WTC11 (cell line): Measurements from ENCODE around the gene CNOT3. TPM values are rescaled to one million over a fixed set of nuclear protein-coding genes. Genes with fewer than 3 reads are reported as not detected.

Experiments
- ATAC-seq: fragments of 200-7000 bp; cut with Tn5 transposase; 2 replicates; pipeline ENCODE4 v1.10.0; 2021; ENCODE audit warnings: mild to moderate bottlenecking, moderate library complexity
- CTCF ChIA-PET: fragments of 300-600 bp; sonication (Branson Sonifier 250); formaldehyde crosslinking; loops from one replicate; lab custom pipeline; 2021; ENCODE audit warnings: antibody characterized with exemption; lab: Charles Lee
- POLR2A ChIA-PET: fragments of 350-600 bp; sonication (Branson Sonifier 250); formaldehyde crosslinking; loops from one replicate; lab custom pipeline; 2021; ENCODE audit warnings: antibody characterized with exemption; lab: Charles Lee
- DNase-seq: peaks from one replicate; pipeline ENCODE4 v3.0.0; 2021; ENCODE audit warnings: low spot score
- H3K27ac Mint-ChIP-seq: 2 replicates; pipeline ENCODE4 v1.8.0; 2021; ENCODE audit warnings: mixed read lengths
- H3K27me3 Mint-ChIP-seq: 2 replicates; pipeline ENCODE4 v1.8.0; 2021; ENCODE audit warnings: low read depth, mild to moderate bottlenecking, moderate library complexity, mixed read lengths
- H3K36me3 Mint-ChIP-seq: 2 replicates; pipeline ENCODE4 v1.8.0; 2021; ENCODE audit warnings: mixed read lengths
- H3K4me1 Mint-ChIP-seq: 2 replicates; pipeline ENCODE4 v1.8.0; 2022; ENCODE audit warnings: mixed read lengths
- H3K4me3 Mint-ChIP-seq: 2 replicates; pipeline ENCODE4 v1.8.0; 2021; ENCODE audit warnings: mild to moderate bottlenecking, moderate library complexity, mixed read lengths
- H3K9me3 Mint-ChIP-seq: 2 replicates; pipeline ENCODE4 v1.8.0; 2021; ENCODE audit warnings: mixed read lengths
- ARID4B ChIP-seq: sonication (generic); formaldehyde crosslinking; IDR thresholded peaks from 2 replicates; pipeline ENCODE4 v1.8.0; 2023; ENCODE audit warnings: missing genetic modification reagents, mild to moderate bottlenecking, borderline replicate concordance
- ATF6 ChIP-seq: sonication (generic); formaldehyde crosslinking; IDR thresholded peaks from 2 replicates; pipeline ENCODE4 v1.8.1; 2023; ENCODE audit warnings: mild to moderate bottlenecking, missing genetic modification reagents
- E2F5 ChIP-seq: sonication (generic); formaldehyde crosslinking; IDR thresholded peaks from 2 replicates; pipeline ENCODE4 v1.8.1; 2022; ENCODE audit warnings: mild to moderate bottlenecking, moderate library complexity, missing genetic modification reagents
- EMX1 ChIP-seq: fragments of 250-450 bp; sonication (Bioruptor Pico); IDR thresholded peaks from 2 replicates; pipeline ENCODE4 v1.8.0; 2021; ENCODE audit warnings: mild to moderate bottlenecking
- ESRRA ChIP-seq: sonication (generic); formaldehyde crosslinking; IDR thresholded peaks from 2 replicates; pipeline ENCODE4 v1.8.1; 2022; ENCODE audit warnings: mild to moderate bottlenecking, missing genetic modification reagents, borderline replicate concordance
- FOXJ3 ChIP-seq: sonication (generic); formaldehyde crosslinking; IDR thresholded peaks from 2 replicates; pipeline ENCODE4 v1.9.0; 2021; ENCODE audit warnings: missing genetic modification reagents, mild to moderate bottlenecking, borderline replicate concordance
- FOXK1 ChIP-seq: sonication (generic); formaldehyde crosslinking; IDR thresholded peaks from 2 replicates; pipeline ENCODE4 v1.8.0; 2022; ENCODE audit warnings: mild to moderate bottlenecking, moderate library complexity, missing genetic modification reagents
- IRF2 ChIP-seq: sonication (generic); formaldehyde crosslinking; IDR thresholded peaks from 2 replicates; pipeline ENCODE4 v1.8.0; 2022; ENCODE audit warnings: low read depth, missing genetic modification reagents, borderline replicate concordance
- JAZF1 ChIP-seq: fragments of 250-450 bp; sonication (Bioruptor Pico); IDR thresholded peaks from 2 replicates; pipeline ENCODE4 v1.9.0; 2021; ENCODE audit warnings: moderate library complexity, mild to moderate bottlenecking, inconsistent platforms
- MAX ChIP-seq: sonication (generic); formaldehyde crosslinking; IDR thresholded peaks from 2 replicates; pipeline ENCODE4 v1.8.0; 2022; ENCODE audit warnings: mild to moderate bottlenecking, missing genetic modification reagents
- NR1H2 ChIP-seq: sonication (generic); formaldehyde crosslinking; IDR thresholded peaks from 2 replicates; pipeline ENCODE4 v1.9.0; 2021; ENCODE audit warnings: mild to moderate bottlenecking, moderate library complexity, missing genetic modification reagents
- NR3C1 ChIP-seq: sonication (generic); formaldehyde crosslinking; conservative IDR thresholded peaks from 2 replicates; pipeline ENCODE4 v1.8.1; 2023; ENCODE audit warnings: low read depth, mild to moderate bottlenecking, missing genetic modification reagents
- PRRX2 ChIP-seq: fragments of 250-450 bp; sonication (Bioruptor Pico); IDR thresholded peaks from 2 replicates; pipeline ENCODE4 v1.8.0; 2021; ENCODE audit warnings: mild to moderate bottlenecking
- RELA ChIP-seq: sonication (generic); formaldehyde crosslinking; IDR thresholded peaks from 2 replicates; pipeline ENCODE4 v1.8.1; 2022; ENCODE audit warnings: missing genetic modification reagents, mild to moderate bottlenecking, borderline replicate concordance
- SMAD4 ChIP-seq: sonication (generic); formaldehyde crosslinking; IDR thresholded peaks from 2 replicates; pipeline ENCODE4 v1.8.0; 2022; ENCODE audit warnings: mild to moderate bottlenecking, missing genetic modification reagents
- SP1 ChIP-seq: sonication (generic); formaldehyde crosslinking; conservative IDR thresholded peaks from 2 replicates; pipeline ENCODE4 v1.8.1; 2022; ENCODE audit warnings: missing genetic modification reagents
- TEAD4 ChIP-seq: sonication (generic); formaldehyde crosslinking; IDR thresholded peaks from 2 replicates; pipeline ENCODE4 v1.8.0; 2022; ENCODE audit warnings: mild to moderate bottlenecking, missing genetic modification reagents
- ZNF263 ChIP-seq: sonication (generic); formaldehyde crosslinking; IDR thresholded peaks from 2 replicates; pipeline ENCODE4 v1.8.1; 2022; ENCODE audit warnings: low read depth, mild to moderate bottlenecking, moderate library complexity, missing genetic modification reagents
- ZNF671 ChIP-seq: fragments of 250-450 bp; sonication (Bioruptor Pico); IDR thresholded peaks from 2 replicates; pipeline ENCODE4 v1.8.0; 2021; ENCODE audit warnings: mild to moderate bottlenecking
- total RNA-seq: library from RNA; stranded (reverse); gene quantifications from 3 replicates; pipeline ENCODE4 v1.2.3, GENCODE V29; 2021
- TF ChIP-seq, protein P1 (sequence below): fragments of 200-600 bp; IDR thresholded peaks from 2 replicates; pipeline ENCODE4 v1.8.0; 2022; ENCODE audit warnings: antibody characterized with exemption
- TF ChIP-seq, protein P2 (sequence below): sonication (generic); formaldehyde crosslinking; IDR thresholded peaks from 2 replicates; pipeline ENCODE4 v1.8.1; 2022; ENCODE audit warnings: mild to moderate bottlenecking, missing genetic modification reagents, moderate library complexity, borderline replicate concordance
- TF ChIP-seq, protein P3 (sequence below): sonication (generic); formaldehyde crosslinking; conservative IDR thresholded peaks from 2 replicates; pipeline ENCODE4 v1.8.1; 2022; ENCODE audit warnings: mild to moderate bottlenecking, missing genetic modification reagents
- TF ChIP-seq, protein P4 (sequence below): sonication (generic); formaldehyde crosslinking; IDR thresholded peaks from 2 replicates; pipeline ENCODE4 v1.8.1; 2022; ENCODE audit warnings: low read depth, mild to moderate bottlenecking, moderate library complexity, missing genetic modification reagents, borderline replicate concordance
- TF ChIP-seq, protein P5 (sequence below): sonication (generic); formaldehyde crosslinking; IDR thresholded peaks from 2 replicates; pipeline ENCODE4 v1.8.0; 2022; ENCODE audit warnings: mild to moderate bottlenecking, missing genetic modification reagents

Gene CNOT3
- total RNA-seq, 1 experiment from 2014 or later = 93.3 TPM

DNA sequence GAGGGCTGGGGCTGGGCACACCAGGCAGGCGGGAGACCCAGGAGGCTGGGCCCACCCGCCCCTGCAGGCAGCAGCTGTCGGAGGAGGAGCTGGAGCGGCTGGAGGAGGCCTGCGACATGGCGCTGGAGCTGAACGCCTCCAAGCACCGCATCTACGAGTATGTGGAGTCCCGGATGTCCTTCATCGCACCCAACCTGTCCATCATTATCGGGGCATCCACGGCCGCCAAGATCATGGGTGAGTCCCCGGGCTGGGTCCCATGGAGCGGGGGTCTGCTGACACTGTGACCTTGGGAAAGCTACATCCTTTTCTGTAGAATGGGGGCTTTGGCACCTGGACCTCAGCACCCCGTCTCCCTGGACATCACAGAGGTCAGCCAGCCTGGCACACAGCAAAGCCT, 13.9 kb upstream of the CNOT3 start (continued):
- TF ChIP-seq, protein P1, sequence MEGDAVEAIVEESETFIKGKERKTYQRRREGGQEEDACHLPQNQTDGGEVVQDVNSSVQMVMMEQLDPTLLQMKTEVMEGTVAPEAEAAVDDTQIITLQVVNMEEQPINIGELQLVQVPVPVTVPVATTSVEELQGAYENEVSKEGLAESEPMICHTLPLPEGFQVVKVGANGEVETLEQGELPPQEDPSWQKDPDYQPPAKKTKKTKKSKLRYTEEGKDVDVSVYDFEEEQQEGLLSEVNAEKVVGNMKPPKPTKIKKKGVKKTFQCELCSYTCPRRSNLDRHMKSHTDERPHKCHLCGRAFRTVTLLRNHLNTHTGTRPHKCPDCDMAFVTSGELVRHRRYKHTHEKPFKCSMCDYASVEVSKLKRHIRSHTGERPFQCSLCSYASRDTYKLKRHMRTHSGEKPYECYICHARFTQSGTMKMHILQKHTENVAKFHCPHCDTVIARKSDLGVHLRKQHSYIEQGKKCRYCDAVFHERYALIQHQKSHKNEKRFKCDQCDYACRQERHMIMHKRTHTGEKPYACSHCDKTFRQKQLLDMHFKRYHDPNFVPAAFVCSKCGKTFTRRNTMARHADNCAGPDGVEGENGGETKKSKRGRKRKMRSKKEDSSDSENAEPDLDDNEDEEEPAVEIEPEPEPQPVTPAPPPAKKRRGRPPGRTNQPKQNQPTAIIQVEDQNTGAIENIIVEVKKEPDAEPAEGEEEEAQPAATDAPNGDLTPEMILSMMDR = no peak
- TF ChIP-seq NR3C1 (CRISPR knock-in tag) (no peak), NR1H2 (CRISPR knock-in tag) (no peak), E2F5 (CRISPR knock-in tag) (no peak), IRF2 (CRISPR knock-in tag) (no peak), ZNF671 (CRISPR knock-in tag) (no peak), ARID4B (CRISPR knock-in tag) (no peak), MAX (CRISPR knock-in tag) (no peak), FOXJ3 (CRISPR knock-in tag) (no peak), ESRRA (CRISPR knock-in tag) (no peak)
- TF ChIP-seq, protein P2, sequence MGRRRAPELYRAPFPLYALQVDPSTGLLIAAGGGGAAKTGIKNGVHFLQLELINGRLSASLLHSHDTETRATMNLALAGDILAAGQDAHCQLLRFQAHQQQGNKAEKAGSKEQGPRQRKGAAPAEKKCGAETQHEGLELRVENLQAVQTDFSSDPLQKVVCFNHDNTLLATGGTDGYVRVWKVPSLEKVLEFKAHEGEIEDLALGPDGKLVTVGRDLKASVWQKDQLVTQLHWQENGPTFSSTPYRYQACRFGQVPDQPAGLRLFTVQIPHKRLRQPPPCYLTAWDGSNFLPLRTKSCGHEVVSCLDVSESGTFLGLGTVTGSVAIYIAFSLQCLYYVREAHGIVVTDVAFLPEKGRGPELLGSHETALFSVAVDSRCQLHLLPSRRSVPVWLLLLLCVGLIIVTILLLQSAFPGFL = no peak

DNA sequence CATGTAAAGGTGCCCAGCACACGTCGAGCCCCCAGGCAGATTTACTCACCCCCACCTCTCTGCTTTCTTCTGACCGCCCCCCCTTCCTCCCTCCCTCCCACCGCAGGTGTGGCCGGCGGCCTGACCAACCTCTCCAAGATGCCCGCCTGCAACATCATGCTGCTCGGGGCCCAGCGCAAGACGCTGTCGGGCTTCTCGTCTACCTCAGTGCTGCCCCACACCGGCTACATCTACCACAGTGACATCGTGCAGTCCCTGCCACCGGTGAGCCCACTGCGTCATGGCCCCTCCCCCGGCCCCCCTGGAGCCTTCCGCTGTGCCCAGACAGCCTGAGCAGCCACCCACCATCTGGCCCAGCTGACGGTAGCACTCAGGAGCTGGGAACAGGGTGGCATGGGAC, 13.2 kb upstream of the CNOT3 start:
- Mint-ChIP-seq H3K27me3 (no peaks in the 10 kb centered on the region), H3K4me3 (no peak overlapping the region), H3K4me1 (no peaks in the 10 kb centered on the region), H3K27ac (no peak overlapping the region), H3K9me3 (no peaks in the 10 kb centered on the region), H3K36me3 (peaks cover 60% of the 10 kb centered on the region)
- ChIA-PET POLR2A (no interaction called here), CTCF (interaction anchor here (1.2 to 1.5 kb wide), 2 partner anchors 13 to 212 kb away, joined by 3 to 4 read pairs; partner anchors contain the start of gene CNOT3)
- no peak for DNase-seq
- ATAC-seq = no peak
- TF ChIP-seq TEAD4 (CRISPR knock-in tag) = no peak
- no peak for TF ChIP-seq PRRX2
- no peak for TF ChIP-seq RELA (CRISPR knock-in tag)
- no peak for TF ChIP-seq JAZF1 (CRISPR knock-in tag)
- TF ChIP-seq SMAD4 (CRISPR knock-in tag) = no peak
- TF ChIP-seq, protein P3, sequence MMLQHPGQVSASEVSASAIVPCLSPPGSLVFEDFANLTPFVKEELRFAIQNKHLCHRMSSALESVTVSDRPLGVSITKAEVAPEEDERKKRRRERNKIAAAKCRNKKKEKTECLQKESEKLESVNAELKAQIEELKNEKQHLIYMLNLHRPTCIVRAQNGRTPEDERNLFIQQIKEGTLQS (CRISPR knock-in tag) = no peak
- TF ChIP-seq FOXK1 (CRISPR knock-in tag) = no peak
- TF ChIP-seq, protein P4, sequence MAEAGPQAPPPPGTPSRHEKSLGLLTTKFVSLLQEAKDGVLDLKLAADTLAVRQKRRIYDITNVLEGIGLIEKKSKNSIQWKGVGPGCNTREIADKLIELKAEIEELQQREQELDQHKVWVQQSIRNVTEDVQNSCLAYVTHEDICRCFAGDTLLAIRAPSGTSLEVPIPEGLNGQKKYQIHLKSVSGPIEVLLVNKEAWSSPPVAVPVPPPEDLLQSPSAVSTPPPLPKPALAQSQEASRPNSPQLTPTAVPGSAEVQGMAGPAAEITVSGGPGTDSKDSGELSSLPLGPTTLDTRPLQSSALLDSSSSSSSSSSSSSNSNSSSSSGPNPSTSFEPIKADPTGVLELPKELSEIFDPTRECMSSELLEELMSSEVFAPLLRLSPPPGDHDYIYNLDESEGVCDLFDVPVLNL (CRISPR knock-in tag) = no peak
- no peak for TF ChIP-seq SP1 (CRISPR knock-in tag)
- TF ChIP-seq, protein P5, sequence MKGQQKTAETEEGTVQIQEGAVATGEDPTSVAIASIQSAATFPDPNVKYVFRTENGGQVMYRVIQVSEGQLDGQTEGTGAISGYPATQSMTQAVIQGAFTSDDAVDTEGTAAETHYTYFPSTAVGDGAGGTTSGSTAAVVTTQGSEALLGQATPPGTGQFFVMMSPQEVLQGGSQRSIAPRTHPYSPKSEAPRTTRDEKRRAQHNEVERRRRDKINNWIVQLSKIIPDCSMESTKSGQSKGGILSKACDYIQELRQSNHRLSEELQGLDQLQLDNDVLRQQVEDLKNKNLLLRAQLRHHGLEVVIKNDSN (CRISPR knock-in tag) = no peak
- no peak for TF ChIP-seq EMX1 (CRISPR knock-in tag)
- no peak for TF ChIP-seq ATF6 (CRISPR knock-in tag)
- TF ChIP-seq ZNF263 = no peak
